Measurements from ENCODE around the gene GRID1.
"Not testable (repeated sequence)": the region's sequence is repeated elsewhere in the genome, so short reads cannot be mapped to it uniquely, and the experiment has no call there.

- TF ChIP-seq EZH2phosphoT487 (IDR thresholded peaks at IDR 0.05; ENCODE audit: insufficient read depth, low read depth); EZH2 (IDR thresholded peaks at IDR 0.05; ENCODE audit: insufficient read depth, poor library complexity, severe bottlenecking): not testable (repeated sequence)
Measured at GRCh38 chr10:85838660-85839059, 527.9 kb downstream of the GRID1 start.
